MM.1S (cell line): ENCODE results near the gene OR2Z1.
"Not testable (repeated sequence)": the region's sequence is repeated elsewhere in the genome, so short reads cannot be mapped to it uniquely, and the experiment has no call there.

Experiments
- DNase-seq: peaks from one replicate; pipeline ENCODE4 v3.0.0-alpha.2; 2015
- H2AFZ ChIP-seq: fragments of 300-600 bp; sonication (generic); 2 replicates; pipeline ENCODE4 v1.6.0; 2016; ENCODE audit warnings: antibody characterized with exemption, low read length
- H3F3A ChIP-seq: fragments of 300-600 bp; sonication (generic); 2 replicates; pipeline ENCODE4 v1.6.1; 2016; ENCODE audit warnings: mild to moderate bottlenecking, antibody characterized with exemption, low read length, moderate library complexity, mixed read lengths; ENCODE audit not compliant: insufficient read depth
- H3K27ac ChIP-seq: fragments of 300-600 bp; sonication (generic); 2 replicates; pipeline ENCODE4 v1.5.1; 2016; ENCODE audit warnings: mild to moderate bottlenecking, low read length
- H3K27me3 ChIP-seq: fragments of 300-600 bp; sonication (generic); replicated peaks from 2 replicates; pipeline ENCODE4 v1.6.0; 2016; ENCODE audit warnings: low read length; ENCODE audit not compliant: insufficient read depth
- H3K36me3 ChIP-seq: fragments of 300-600 bp; sonication (generic); replicated peaks from 2 replicates; pipeline ENCODE4 v1.6.1; 2016; ENCODE audit warnings: mild to moderate bottlenecking, low read length, mixed read lengths; ENCODE audit not compliant: insufficient read depth
- H3K4me1 ChIP-seq: fragments of 300-600 bp; sonication (generic); 2 replicates; pipeline ENCODE4 v1.6.1; 2016; ENCODE audit warnings: low read length, mixed read lengths
- H3K4me2 ChIP-seq: fragments of 300-600 bp; sonication (generic); 2 replicates; pipeline ENCODE4 v1.6.0; 2016; ENCODE audit warnings: low read depth, low read length
- H3K4me3 ChIP-seq: fragments of 300-600 bp; sonication (generic); 2 replicates; pipeline ENCODE4 v1.5.1; 2016; ENCODE audit warnings: low read length, mixed read lengths
- H3K79me2 ChIP-seq: fragments of 300-600 bp; sonication (generic); 2 replicates; pipeline ENCODE4 v1.6.1; 2016; ENCODE audit warnings: mixed run types, low read length, mixed read lengths
- H3K9ac ChIP-seq: fragments of 300-600 bp; sonication (generic); 2 replicates; pipeline ENCODE4 v1.6.1; 2016; ENCODE audit warnings: low read length, mixed read lengths
- H3K9me2 ChIP-seq: fragments of 300-600 bp; sonication (generic); replicated peaks from 2 replicates; pipeline ENCODE4 v1.6.1; 2016; ENCODE audit warnings: mild to moderate bottlenecking, low read length, mixed read lengths; ENCODE audit not compliant: insufficient read depth
- H3K9me3 ChIP-seq: fragments of 300-600 bp; sonication (generic); replicated peaks from 2 replicates; pipeline ENCODE4 v1.6.1; 2016; ENCODE audit warnings: mild to moderate bottlenecking, low read length, mixed read lengths; ENCODE audit not compliant: insufficient read depth
- H4K20me1 ChIP-seq: fragments of 300-600 bp; sonication (generic); 2 replicates; pipeline ENCODE4 v1.6.1; 2016; ENCODE audit warnings: mild to moderate bottlenecking, low read length, moderate library complexity, mixed read lengths; ENCODE audit not compliant: insufficient read depth
- CTCF ChIP-seq: fragments of 300-600 bp; sonication (generic); IDR thresholded peaks from 2 replicates; pipeline ENCODE4 v1.5.1; 2016; ENCODE audit warnings: antibody characterized with exemption, low read length, mixed read lengths
- EZH2 ChIP-seq: fragments of 300-600 bp; sonication (generic); optimal IDR thresholded peaks from 2 replicates; pipeline ENCODE3; 2017; ENCODE audit warnings: low read depth, mild to moderate bottlenecking, antibody characterized with exemption, low read length, mixed read lengths
- EZH2phosphoT487 ChIP-seq: fragments of 300-600 bp; sonication (generic); IDR thresholded peaks from 2 replicates; pipeline ENCODE4 v1.6.1; 2018; ENCODE audit warnings: antibody characterized with exemption, low read length

OR2Z1 gene

GRCh38 chr19:8722032-8722431 lies 598 bp downstream of the OR2Z1 start:
- Histone ChIP-seq H3K4me1 (no peaks in the 10 kb centered on the region), H3K9me3 (no peaks in the 10 kb centered on the region), H3F3A (no peaks in the 10 kb centered on the region), H4K20me1 (no peaks in the 10 kb centered on the region), H3K9me2 (no peaks in the 10 kb centered on the region), H3K36me3 (no peaks in the 10 kb centered on the region), H3K9ac (no peak overlapping the region), H3K27ac (no peak overlapping the region), H3K4me2 (no peak overlapping the region), H3K79me2 (no peaks in the 10 kb centered on the region), H3K4me3 (no peak overlapping the region), H2AFZ (no peak overlapping the region), H3K27me3 (peaks cover 24% of the 10 kb centered on the region)
- TF ChIP-seq EZH2 (no peak), CTCF (no peak), EZH2phosphoT487 (no peak)
- no peak for DNase-seq

- H3K4me1 ChIP-seq = no peaks in the 10 kb centered on the region
- no peaks in the 10 kb centered on the region for H3K9me2 ChIP-seq
- no peaks in the 10 kb centered on the region for H3K79me2 ChIP-seq
- no peak for TF ChIP-seq EZH2phosphoT487
- no peaks in the 10 kb centered on the region for H3K9me3 ChIP-seq
- no peak overlapping the region for H2AFZ ChIP-seq
- no peaks in the 10 kb centered on the region for H3K36me3 ChIP-seq
- H3F3A ChIP-seq = no peaks in the 10 kb centered on the region
- no peak overlapping the region for H3K4me2 ChIP-seq
- H3K27ac ChIP-seq = no peak overlapping the region
- no peak overlapping the region for H3K9ac ChIP-seq
- H3K4me3 ChIP-seq = no peak overlapping the region
- H4K20me1 ChIP-seq = no peaks in the 10 kb centered on the region
- peaks cover 30% of the 10 kb centered on the region for H3K27me3 ChIP-seq
- DNase-seq = no peak
Observed at GRCh38 chr19:8724276-8724675, 2.8 kb downstream of the OR2Z1 start.

GRCh38 chr19:8731428-8732169 lies 10.2 kb downstream of the OR2Z1 start:
- TF ChIP-seq CTCF (no peak), EZH2 (no peak), EZH2phosphoT487 (no peak)
- Histone ChIP-seq H3K4me2 (no peak overlapping the region), H3K9me2 (no peaks in the 10 kb centered on the region), H4K20me1 (no peaks in the 10 kb centered on the region), H2AFZ (no peak overlapping the region), H3K27me3 (peaks cover 26% of the 10 kb centered on the region; the same call in 1 of the 2 replicates), H3K9ac (no peak overlapping the region), H3K27ac (no peak overlapping the region), H3K4me3 (no peak overlapping the region), H3F3A (no peaks in the 10 kb centered on the region), H3K36me3 (no peaks in the 10 kb centered on the region), H3K79me2 (no peaks in the 10 kb centered on the region), H3K4me1 (no peaks in the 10 kb centered on the region), H3K9me3 (no peaks in the 10 kb centered on the region)
- peak; percentile 31 for DNase-seq

GRCh38 chr19:8738377-8738776 lies 16.9 kb downstream of the OR2Z1 start:
- no peak overlapping the region for H3K27ac ChIP-seq
- no peaks in the 10 kb centered on the region for H3F3A ChIP-seq
- no peaks in the 10 kb centered on the region for H3K36me3 ChIP-seq
- no peak overlapping the region for H2AFZ ChIP-seq
- H3K9me2 ChIP-seq = no peaks in the 10 kb centered on the region
- no peaks in the 10 kb centered on the region for H3K4me1 ChIP-seq
- no peak overlapping the region for H3K4me3 ChIP-seq
- H4K20me1 ChIP-seq = no peaks in the 10 kb centered on the region
- no peak for DNase-seq
- H3K79me2 ChIP-seq = no peaks in the 10 kb centered on the region
- H3K4me2 ChIP-seq = no peak overlapping the region
- TF ChIP-seq CTCF = no peak
- no peak for TF ChIP-seq EZH2
- TF ChIP-seq EZH2phosphoT487 = no peak
- peaks cover 19% of the 10 kb centered on the region for H3K27me3 ChIP-seq
- H3K9me3 ChIP-seq = no peaks in the 10 kb centered on the region
- H3K9ac ChIP-seq = no peak overlapping the region

- H3K4me3 ChIP-seq, H3K4me1 ChIP-seq, H2AFZ ChIP-seq, H3K9ac ChIP-seq, H3K9me2 ChIP-seq, H4K20me1 ChIP-seq, H3K9me3 ChIP-seq, H3K27ac ChIP-seq, H3F3A ChIP-seq, H3K79me2 ChIP-seq, H3K36me3 ChIP-seq, DNase-seq, H3K4me2 ChIP-seq: not testable (repeated sequence)
- peaks cover 19% of the 10 kb centered on the region for H3K27me3 ChIP-seq
Observed at GRCh38 chr19:8739291-8740065, 18.0 kb downstream of the OR2Z1 start.
